Loucy (cell line): ENCODE results near the gene CDYL.

Source experiments
- CTCF ChIP-seq: fragments of 200-600 bp; sonication (generic); conservative IDR thresholded peaks from 2 replicates; pipeline ENCODE4 v1.5.1; 2014; ENCODE audit warnings: mild to moderate bottlenecking, antibody characterized with exemption, low read length
- EZH2phosphoT487 ChIP-seq: fragments of 200-600 bp; IDR thresholded peaks from 2 replicates; pipeline ENCODE4 v1.6.1; 2018; ENCODE audit warnings: antibody characterized with exemption, mild to moderate bottlenecking, moderate library complexity, borderline replicate concordance

DNA sequence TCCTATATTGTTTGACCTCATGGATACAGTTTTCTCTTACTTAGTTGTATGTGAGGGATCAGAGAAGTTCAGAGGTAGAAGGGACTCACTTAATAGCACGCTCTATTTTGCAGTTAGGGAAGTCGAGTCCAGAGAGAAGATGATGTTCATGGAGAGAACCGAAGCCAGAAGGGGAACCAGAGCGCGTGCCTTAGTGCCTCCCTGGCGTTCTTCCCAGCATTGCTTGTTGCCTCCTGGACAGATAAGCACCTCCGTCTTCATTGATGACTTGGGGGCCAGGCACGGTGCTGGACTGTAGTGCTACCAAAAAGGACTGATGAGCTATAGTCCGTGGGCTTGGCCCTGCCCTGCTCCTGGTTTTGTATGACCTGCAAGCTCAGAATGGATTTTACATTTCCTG lies 117.8 kb downstream of the CDYL start:
- TF ChIP-seq CTCF: no peak
- TF ChIP-seq EZH2phosphoT487: no peak
